SJSA1 (cell line): Measurements from ENCODE around the gene S1PR5. TPM values are rescaled to one million over a fixed set of nuclear protein-coding genes. Genes with fewer than 3 reads are reported as not detected.

Source experiments
- total RNA-seq: library from RNA; depleted of rRNA; stranded (reverse); fragments of >200 nt; shearing (Covaris generic); gene quantifications from 2 replicates; pipeline ENCODE4 v1.2.3, GENCODE V29; 2014; rRNA removed

The S1PR5 gene
- total RNA-seq, 1 experiment from 2014 or later, result 0.05 TPM

Other genes with a start within 250 kb of the S1PR5 start
- gene ICAM1, start 246.3 kb downstream of the S1PR5 start, total RNA-seq, result 11.9 and 17.2 TPM in 2 replicates
- not detected in 2 replicates for gene ICAM4, start 230.5 kb downstream of the S1PR5 start, total RNA-seq
- gene ICAM5, start 227.5 kb downstream of the S1PR5 start, total RNA-seq, result 0.38 and 0.79 TPM in 2 replicates
- gene ZGLP1, start 207.6 kb downstream of the S1PR5 start, total RNA-seq, result 1.2 TPM in 1 of 2 replicates, not detected in the other
- 25.5 and 84.1 TPM in 2 replicates for gene FDX2, start 201.4 kb downstream of the S1PR5 start, total RNA-seq
- 27.3 and 36.4 TPM in 2 replicates for gene RAVER1, start 183.9 kb downstream of the S1PR5 start, total RNA-seq
- 6.0 and 8.1 TPM in 2 replicates for gene ICAM3, start 177.8 kb downstream of the S1PR5 start, total RNA-seq
- 62.3 and 72.4 TPM in 2 replicates for gene TYK2, start 136.9 kb downstream of the S1PR5 start, total RNA-seq
- gene CDC37, start 113.9 kb downstream of the S1PR5 start, total RNA-seq, result 284 and 367 TPM in 2 replicates
- 6.9 and 11.5 TPM in 2 replicates for gene PDE4A, start 96.9 kb downstream of the S1PR5 start, total RNA-seq
- gene KEAP1, start 14.1 kb downstream of the S1PR5 start, total RNA-seq, result 49.8 and 74.1 TPM in 2 replicates
- gene ATG4D, start 26.5 kb upstream of the S1PR5 start, total RNA-seq, result 39.2 and 39.4 TPM in 2 replicates
- gene KRI1, start 48.6 kb upstream of the S1PR5 start, total RNA-seq, result 15.2 and 19.2 TPM in 2 replicates
- gene CDKN2D, start 51.5 kb upstream of the S1PR5 start, total RNA-seq, result 28.1 and 36.6 TPM in 2 replicates
- gene AP1M2, start 69.9 kb upstream of the S1PR5 start, total RNA-seq, result 4.9 and 9.9 TPM in 2 replicates
- 30.1 and 86.8 TPM in 2 replicates for gene SLC44A2, start 108.1 kb upstream of the S1PR5 start, total RNA-seq
- gene ILF3, start 136.9 kb upstream of the S1PR5 start, total RNA-seq, result 123 and 210 TPM in 2 replicates
- gene QTRT1, start 184.0 kb upstream of the S1PR5 start, total RNA-seq, result 26.8 and 28.0 TPM in 2 replicates
- gene DNM2, start 200.6 kb upstream of the S1PR5 start, total RNA-seq, result 57.8 and 58.4 TPM in 2 replicates